GM19372 (cell line): ENCODE results near the gene STPG1.

Source experiments
- ATAC-seq: cut with Tn5 transposase; IDR thresholded peaks from one replicate; pipeline ENCODE4 v1.9.1; 2021; ENCODE audit warnings: mild to moderate bottlenecking, low read depth, moderate library complexity; ENCODE audit not compliant: unreplicated experiment

The STPG1 gene

GRCh38 chr1:24400065-24400464, 13.5 kb downstream of the STPG1 start:
- ATAC-seq, result no peak

- no peak for ATAC-seq
Measured at GRCh38 chr1:24393892-24394291, 19.7 kb downstream of the STPG1 start.

- no peak for ATAC-seq
Measured at GRCh38 chr1:24392982-24393650, 20.5 kb downstream of the STPG1 start.

GRCh38 chr1:24392604-24392946, 21.0 kb downstream of the STPG1 start:
- ATAC-seq, result no peak

GRCh38 chr1:24391882-24392603, 21.5 kb downstream of the STPG1 start:
- peak; percentile 55 for ATAC-seq

GRCh38 chr1:24390924-24391782, 22.4 kb downstream of the STPG1 start:
- ATAC-seq, result no peak

GRCh38 chr1:24389231-24389678, 24.3 kb downstream of the STPG1 start:
- no peak for ATAC-seq

GRCh38 chr1:24388331-24388885, 25.2 kb downstream of the STPG1 start:
- ATAC-seq, result no peak

GRCh38 chr1:24387636-24388175, 25.9 kb downstream of the STPG1 start:
- ATAC-seq, result no peak

- no peak for ATAC-seq
Measured at GRCh38 chr1:24386931-24387330, 26.7 kb downstream of the STPG1 start.

GRCh38 chr1:24386241-24386640, 27.3 kb downstream of the STPG1 start:
- no peak for ATAC-seq

GRCh38 chr1:24385160-24385940, 28.2 kb downstream of the STPG1 start:
- ATAC-seq, result no peak

- peak; percentile 53 for ATAC-seq
Measured at GRCh38 chr1:24384251-24385090, 29.1 kb downstream of the STPG1 start.

- no peak for ATAC-seq
Measured at GRCh38 chr1:24383381-24383940, 30.1 kb downstream of the STPG1 start.

GRCh38 chr1:24382165-24382577, 31.4 kb downstream of the STPG1 start:
- no peak for ATAC-seq

GRCh38 chr1:24381256-24381655, 32.3 kb downstream of the STPG1 start:
- ATAC-seq, result no peak

- ATAC-seq, result no peak
Measured at GRCh38 chr1:24380508-24380907, 33.1 kb downstream of the STPG1 start.

GRCh38 chr1:24379733-24380315, 33.8 kb downstream of the STPG1 start:
- no peak for ATAC-seq
